MCF 10A (cell line): Measurements from ENCODE around the gene MB21D2. TPM values are rescaled to one million over a fixed set of nuclear protein-coding genes. Genes with fewer than 3 reads are reported as not detected.

Experiments
- BruUV-seq: library from RNA; stranded (reverse); fragments of 400-500 nt; replicated peaks from 2 replicates; lab custom pipeline; 2021; lab: Mats Ljungman, UMichigan
- CTCF ChIA-PET: fragments of 300-600 bp; sonication (Branson Sonifier 250); formaldehyde crosslinking; extraction: SDS; loops from one replicate; lab custom pipeline; 2021; ENCODE audit warnings: antibody characterized with exemption, inconsistent platforms; lab: Yijun Ruan, JAX
- POLR2A ChIA-PET: fragments of 300-600, 350-650 bp; sonication (Branson Sonifier 250); formaldehyde crosslinking; extraction: SDS; loops from one replicate; lab custom pipeline; 2020; ENCODE audit warnings: antibody characterized with exemption, inconsistent platforms; lab: Yijun Ruan, JAX
- DNase-seq: peaks from one replicate; pipeline ENCODE4 v3.0.0-alpha.2; 2018; ENCODE audit not compliant: unreplicated experiment
- H3K27ac Mint-ChIP-seq: one replicate; pipeline ENCODE4 v1.8.0; 2022; ENCODE audit warnings: mild to moderate bottlenecking, low read depth, mixed read lengths; ENCODE audit not compliant: unreplicated experiment
- H3K27me3 Mint-ChIP-seq: one replicate; pipeline ENCODE4 v1.8.0; 2022; ENCODE audit warnings: mixed read lengths; ENCODE audit not compliant: insufficient read depth, unreplicated experiment
- H3K36me3 Mint-ChIP-seq: one replicate; pipeline ENCODE4 v1.8.0; 2022; ENCODE audit warnings: mild to moderate bottlenecking, moderate library complexity, mixed read lengths; ENCODE audit not compliant: insufficient read depth, unreplicated experiment
- H3K4me1 Mint-ChIP-seq: one replicate; pipeline ENCODE4 v1.8.0; 2022; ENCODE audit warnings: mixed read lengths; ENCODE audit not compliant: insufficient read depth, unreplicated experiment
- H3K4me3 Mint-ChIP-seq: one replicate; pipeline ENCODE4 v1.8.0; 2022; ENCODE audit warnings: mild to moderate bottlenecking, moderate library complexity, mixed read lengths; ENCODE audit not compliant: unreplicated experiment
- H3K9me3 Mint-ChIP-seq: one replicate; pipeline ENCODE4 v1.8.0; 2022; ENCODE audit warnings: mixed read lengths; ENCODE audit not compliant: unreplicated experiment
- CTCF ChIP-seq: fragments of 200-600 bp; IDR thresholded peaks from one replicate; pipeline ENCODE4 v1.8.0; 2022; ENCODE audit warnings: antibody characterized with exemption, mild to moderate bottlenecking; ENCODE audit not compliant: unreplicated experiment
- intact Hi-C: fragments of 100-400 bp; cut with micrococcal nuclease; formaldehyde crosslinking; loops from 2 replicates; pipeline ENCODE4 v1.14.1; 2022
- total RNA-seq: library from RNA; stranded (reverse); gene quantifications from 2 replicates; pipeline ENCODE4 v1.2.3, GENCODE V29; 2022

Gene MB21D2
- total RNA-seq, 1 experiment from 2014 or later, result 4.4 TPM

GRCh38 chr3:192887701-192888100 is 30.0 kb downstream of the MB21D2 start:
- intact Hi-C loops, result loop anchor here (2.0 to 5.0 kb wide), 2 partner anchors 55 to 69 kb away; no protein-coding TSS in a partner anchor
- BruUV-seq, result no TSS peak
- no peak for DNase-seq
- Mint-ChIP-seq H3K27ac (peak overlapping the region; percentile 57), H3K4me1 (peaks cover 46% of the 10 kb centered on the region), H3K4me3 (no peak overlapping the region), H3K36me3 (no peaks in the 10 kb centered on the region), H3K9me3 (no peaks in the 10 kb centered on the region), H3K27me3 (no peaks in the 10 kb centered on the region)
- no peak for TF ChIP-seq CTCF
- ChIA-PET POLR2A (interaction anchor here (0.7 to 3.1 kb wide), 4 partner anchors 8 to 37 kb away, joined by 3 to 17 read pairs (median 12); partner anchors contain the start of gene MB21D2), CTCF (interaction anchor here (0.6 to 2.0 kb wide), 6 partner anchors 8 to 566 kb away, joined by 3 to 9 read pairs (median 6); partner anchors contain the start of gene MB21D2)

GRCh38 chr3:192887047-192887446 is 30.6 kb downstream of the MB21D2 start:
- Mint-ChIP-seq H3K36me3 (no peaks in the 10 kb centered on the region), H3K27ac (peak overlapping the region; percentile 57), H3K4me3 (peak overlapping the region; percentile 47), H3K27me3 (no peaks in the 10 kb centered on the region), H3K4me1 (peaks cover 45% of the 10 kb centered on the region), H3K9me3 (no peaks in the 10 kb centered on the region)
- intact Hi-C loops, result loop anchor here (2.0 to 5.0 kb wide), 2 partner anchors 55 to 68 kb away; no protein-coding TSS in a partner anchor
- TF ChIP-seq CTCF, result no peak
- no TSS peak for BruUV-seq
- peak; percentile 57 for DNase-seq
- ChIA-PET POLR2A (interaction anchor here (0.9 to 1.2 kb wide), 2 partner anchors 31 to 36 kb away, joined by 3 to 4 read pairs; partner anchors contain the start of gene MB21D2), CTCF (interaction anchor here (0.6 to 0.8 kb wide), 2 partner anchors 60 to 566 kb away, joined by 3 to 5 read pairs; no protein-coding TSS in a partner anchor)

GRCh38 chr3:192884777-192885773 is 32.6 kb downstream of the MB21D2 start:
- peak overlapping the region; percentile 65 for H3K27ac Mint-ChIP-seq
- DNase-seq, result no peak
- intact Hi-C loops, result loop anchor here (5.0 kb wide), 1 partner anchor 53 kb away; no protein-coding TSS in a partner anchor
- POLR2A ChIA-PET, result no interaction called here
- no peak for TF ChIP-seq CTCF
- H3K4me1 Mint-ChIP-seq, result peaks cover 39% of the 10 kb centered on the region
- no peaks in the 10 kb centered on the region for H3K36me3 Mint-ChIP-seq
- no peak overlapping the region for H3K4me3 Mint-ChIP-seq
- CTCF ChIA-PET, result interaction anchor here (1.1 kb wide), 1 partner anchor 69 kb away, joined by 8 read pairs; no protein-coding TSS in a partner anchor
- no peaks in the 10 kb centered on the region for H3K27me3 Mint-ChIP-seq
- H3K9me3 Mint-ChIP-seq, result no peaks in the 10 kb centered on the region
- no TSS peak for BruUV-seq

GRCh38 chr3:192883512-192883911 is 34.1 kb downstream of the MB21D2 start:
- intact Hi-C loops, result no loop called here
- Mint-ChIP-seq H3K27me3 (no peaks in the 10 kb centered on the region), H3K27ac (no peak overlapping the region), H3K4me1 (peaks cover 40% of the 10 kb centered on the region), H3K9me3 (no peaks in the 10 kb centered on the region), H3K36me3 (no peaks in the 10 kb centered on the region), H3K4me3 (no peak overlapping the region)
- ChIA-PET POLR2A (interaction anchor here (0.9 kb wide), 1 partner anchor 39 kb away, joined by 3 read pairs; no protein-coding TSS in a partner anchor), CTCF (interaction anchor here (0.6 to 1.1 kb wide), 2 partner anchors 107 to 265 kb away, joined by 3 to 4 read pairs; no protein-coding TSS in a partner anchor)
- no TSS peak for BruUV-seq
- no peak for DNase-seq
- TF ChIP-seq CTCF, result no peak
